ENCODE results near the gene MLXIP. TPM values are rescaled to one million over a fixed set of nuclear protein-coding genes. Genes with fewer than 3 reads are reported as not detected.
"Not testable (repeated sequence)": the region's sequence is repeated elsewhere in the genome, so short reads cannot be mapped to it uniquely, and the experiment has no call there.

MLXIP gene, protein sequence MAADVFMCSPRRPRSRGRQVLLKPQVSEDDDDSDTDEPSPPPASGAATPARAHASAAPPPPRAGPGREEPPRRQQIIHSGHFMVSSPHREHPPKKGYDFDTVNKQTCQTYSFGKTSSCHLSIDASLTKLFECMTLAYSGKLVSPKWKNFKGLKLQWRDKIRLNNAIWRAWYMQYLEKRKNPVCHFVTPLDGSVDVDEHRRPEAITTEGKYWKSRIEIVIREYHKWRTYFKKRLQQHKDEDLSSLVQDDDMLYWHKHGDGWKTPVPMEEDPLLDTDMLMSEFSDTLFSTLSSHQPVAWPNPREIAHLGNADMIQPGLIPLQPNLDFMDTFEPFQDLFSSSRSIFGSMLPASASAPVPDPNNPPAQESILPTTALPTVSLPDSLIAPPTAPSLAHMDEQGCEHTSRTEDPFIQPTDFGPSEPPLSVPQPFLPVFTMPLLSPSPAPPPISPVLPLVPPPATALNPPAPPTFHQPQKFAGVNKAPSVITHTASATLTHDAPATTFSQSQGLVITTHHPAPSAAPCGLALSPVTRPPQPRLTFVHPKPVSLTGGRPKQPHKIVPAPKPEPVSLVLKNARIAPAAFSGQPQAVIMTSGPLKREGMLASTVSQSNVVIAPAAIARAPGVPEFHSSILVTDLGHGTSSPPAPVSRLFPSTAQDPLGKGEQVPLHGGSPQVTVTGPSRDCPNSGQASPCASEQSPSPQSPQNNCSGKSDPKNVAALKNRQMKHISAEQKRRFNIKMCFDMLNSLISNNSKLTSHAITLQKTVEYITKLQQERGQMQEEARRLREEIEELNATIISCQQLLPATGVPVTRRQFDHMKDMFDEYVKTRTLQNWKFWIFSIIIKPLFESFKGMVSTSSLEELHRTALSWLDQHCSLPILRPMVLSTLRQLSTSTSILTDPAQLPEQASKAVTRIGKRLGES
- 10 to 100 TPM; 19.7 to 28.9 TPM for total RNA-seq

GRCh38 chr12:122078141-122079032 is at the start of gene MLXIP:
MLXIP (plus strand) TSS chr12:122078756; CDS start chr12:122078854, 98 bp downstream.
- peak within 1 kb of the TSS; percentile 82 for H3K4me3 Mint-ChIP-seq
- H3K27ac Mint-ChIP-seq = peak within 1 kb of the TSS; percentile 85
- ATAC-seq (replicated peaks) = peak; percentile 75
- peaks cover 36% of the 10 kb centered on the region for H3K4me1 Mint-ChIP-seq
- peaks cover 15% of the 10 kb centered on the region for H3K36me3 Mint-ChIP-seq (ENCODE audit: low read depth)
- no peaks in the 10 kb centered on the region for H3K27me3 Mint-ChIP-seq
- H3K9me3 Mint-ChIP-seq = no peaks in the 10 kb centered on the region

- no peaks in the 10 kb centered on the region for H3K9me3 Mint-ChIP-seq
- H3K4me1 Mint-ChIP-seq = peaks cover 6% of the 10 kb centered on the region
- no peak overlapping the region for H3K4me3 Mint-ChIP-seq
- peaks cover 3% of the 10 kb centered on the region for H3K27me3 Mint-ChIP-seq
- no peaks in the 10 kb centered on the region for H3K36me3 Mint-ChIP-seq (ENCODE audit: low read depth)
- peak overlapping the region; percentile 25 for H3K27ac Mint-ChIP-seq
- ATAC-seq (replicated peaks) = peak; percentile 75
Measured at GRCh38 chr12:122028905-122029560, 49.5 kb upstream of the MLXIP start.

DNA sequence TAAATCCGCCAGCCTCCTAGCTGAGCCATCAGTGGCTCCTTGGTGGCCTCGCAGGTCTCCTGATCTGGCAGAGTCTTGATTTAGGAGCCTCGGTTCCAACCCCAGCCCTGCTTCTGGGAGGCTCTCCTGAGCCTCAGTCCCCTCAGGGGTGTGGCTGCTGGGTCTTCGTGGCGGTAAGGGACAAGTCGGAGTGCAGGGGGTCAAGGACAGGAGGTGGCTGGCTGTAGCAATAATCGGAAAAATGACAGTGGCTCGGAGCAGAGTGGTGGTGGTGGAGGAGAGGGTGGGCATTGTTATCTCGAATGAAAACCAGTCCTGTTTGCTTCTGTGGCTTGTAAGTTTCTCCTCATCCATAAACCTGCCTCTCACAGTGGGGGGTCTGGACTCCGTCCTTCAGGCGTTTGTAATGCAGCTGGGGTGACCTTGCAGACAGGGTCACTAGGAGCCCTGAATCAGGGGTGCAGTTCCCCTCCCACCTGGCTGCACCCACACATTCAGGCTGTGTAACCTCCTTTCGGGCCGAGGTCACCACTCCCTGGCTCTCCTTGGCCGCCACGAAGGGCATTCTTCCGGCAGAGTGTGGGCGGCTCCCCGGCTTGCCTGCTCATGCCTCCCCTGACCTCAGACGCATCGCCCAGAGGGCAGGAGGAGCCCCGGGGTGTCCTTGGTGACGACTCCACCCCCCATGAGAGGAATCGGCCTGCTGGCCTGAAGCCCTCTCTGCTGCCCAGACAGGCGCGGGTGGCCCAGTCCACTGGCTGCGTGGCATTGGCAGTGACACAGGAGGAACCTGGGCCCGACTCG is 48.7 kb upstream of the MLXIP start:
- H3K36me3 Mint-ChIP-seq (ENCODE audit: low read depth) = no peaks in the 10 kb centered on the region
- H3K4me3 Mint-ChIP-seq = no peak overlapping the region
- peaks cover 3% of the 10 kb centered on the region for H3K27me3 Mint-ChIP-seq
- H3K4me1 Mint-ChIP-seq = peaks cover 6% of the 10 kb centered on the region
- ATAC-seq (replicated peaks) = no peak
- no peaks in the 10 kb centered on the region for H3K9me3 Mint-ChIP-seq
- H3K27ac Mint-ChIP-seq = no peak overlapping the region

GRCh38 chr12:122030424-122031035 is 48.0 kb upstream of the MLXIP start:
- Mint-ChIP-seq H3K4me1 (peaks cover 6% of the 10 kb centered on the region), H3K36me3 (ENCODE audit: low read depth) (peaks cover 4% of the 10 kb centered on the region), H3K27me3 (peaks cover 3% of the 10 kb centered on the region), H3K9me3 (no peaks in the 10 kb centered on the region), H3K27ac (no peak overlapping the region), H3K4me3 (no peak overlapping the region)
- no peak for ATAC-seq (replicated peaks)

DNA sequence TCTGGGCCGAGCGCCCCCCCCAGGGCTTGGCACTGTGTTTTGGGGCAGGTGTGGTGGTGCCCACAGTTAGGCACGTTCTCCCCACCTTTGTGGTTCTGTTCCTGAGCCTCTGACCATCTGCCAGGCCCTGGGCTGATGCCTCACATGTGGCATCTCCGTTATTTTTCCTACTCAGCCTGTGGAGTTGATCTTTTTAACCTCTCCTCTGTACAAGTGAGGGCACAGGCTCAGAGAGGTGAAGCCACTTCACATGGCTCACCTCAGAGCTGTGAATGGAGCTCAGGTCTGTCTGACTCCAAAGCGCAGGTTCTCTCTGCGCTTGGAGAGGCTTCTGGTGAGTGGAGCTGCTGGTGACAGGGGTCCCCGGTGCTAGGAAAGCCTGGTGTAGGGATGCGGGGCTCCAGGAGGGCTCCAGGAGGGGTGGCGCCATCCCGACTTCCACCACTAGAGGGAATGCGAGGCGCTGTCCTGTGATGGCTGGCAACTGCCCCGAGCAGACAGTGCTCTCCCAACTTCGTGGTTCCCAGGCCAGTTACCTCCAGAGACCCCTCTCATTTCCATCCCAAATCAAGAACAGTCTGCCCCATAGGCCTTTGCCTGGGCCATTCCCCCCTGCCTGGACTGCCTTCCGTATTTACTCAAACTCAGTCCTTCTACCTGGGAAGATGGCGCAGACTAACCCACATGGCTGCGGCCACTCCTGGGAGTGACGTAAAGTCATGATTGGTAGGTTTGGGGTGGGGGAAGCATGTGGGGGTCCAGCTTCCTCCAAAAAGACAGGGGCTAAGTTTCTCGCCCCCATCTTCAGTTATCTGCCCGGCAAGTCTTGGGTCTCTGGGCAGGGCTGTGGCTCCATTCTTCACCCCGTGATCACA is 47.0 kb upstream of the MLXIP start:
- ATAC-seq (replicated peaks) = peak; percentile 64
- no peak overlapping the region for H3K27ac Mint-ChIP-seq

GRCh38 chr12:122032580-122032979 is 46.0 kb upstream of the MLXIP start:
- ATAC-seq (replicated peaks) = no peak
- Mint-ChIP-seq H3K27me3 (peaks cover 3% of the 10 kb centered on the region), H3K9me3 (no peaks in the 10 kb centered on the region), H3K4me1 (peaks cover 6% of the 10 kb centered on the region), H3K36me3 (ENCODE audit: low read depth) (peaks cover 12% of the 10 kb centered on the region), H3K27ac (no peak overlapping the region), H3K4me3 (no peak overlapping the region)

More for the DNA sequence above, 47.0 kb upstream of the MLXIP start:
- Mint-ChIP-seq H3K4me1 (peaks cover 6% of the 10 kb centered on the region), H3K36me3 (ENCODE audit: low read depth) (peaks cover 12% of the 10 kb centered on the region), H3K4me3 (no peak overlapping the region), H3K9me3 (no peaks in the 10 kb centered on the region), H3K27me3 (peaks cover 3% of the 10 kb centered on the region)

GRCh38 chr12:122035292-122035691 is 43.3 kb upstream of the MLXIP start:
- no peak overlapping the region for H3K27ac Mint-ChIP-seq
- ATAC-seq (replicated peaks) = no peak
- no peak overlapping the region for H3K4me3 Mint-ChIP-seq
- no peaks in the 10 kb centered on the region for H3K4me1 Mint-ChIP-seq
- H3K9me3 Mint-ChIP-seq = no peaks in the 10 kb centered on the region
- H3K27me3 Mint-ChIP-seq = no peaks in the 10 kb centered on the region
- peaks cover 12% of the 10 kb centered on the region for H3K36me3 Mint-ChIP-seq (ENCODE audit: low read depth)

- no peaks in the 10 kb centered on the region for H3K4me1 Mint-ChIP-seq
- no peak overlapping the region for H3K4me3 Mint-ChIP-seq
- no peak overlapping the region for H3K27ac Mint-ChIP-seq
- no peaks in the 10 kb centered on the region for H3K9me3 Mint-ChIP-seq
- peaks cover 12% of the 10 kb centered on the region for H3K36me3 Mint-ChIP-seq (ENCODE audit: low read depth)
- no peaks in the 10 kb centered on the region for H3K27me3 Mint-ChIP-seq
- ATAC-seq (replicated peaks) = no peak
Measured at GRCh38 chr12:122036153-122036552, 42.4 kb upstream of the MLXIP start.

- H3K27me3 Mint-ChIP-seq = no peaks in the 10 kb centered on the region
- H3K27ac Mint-ChIP-seq = no peak overlapping the region
- H3K4me3 Mint-ChIP-seq = no peak overlapping the region
- peaks cover 6% of the 10 kb centered on the region for H3K36me3 Mint-ChIP-seq (ENCODE audit: low read depth)
- ATAC-seq (replicated peaks) = no peak
- H3K9me3 Mint-ChIP-seq = no peaks in the 10 kb centered on the region
- H3K4me1 Mint-ChIP-seq = no peaks in the 10 kb centered on the region
Measured at GRCh38 chr12:122040579-122041386, 37.8 kb upstream of the MLXIP start.

DNA sequence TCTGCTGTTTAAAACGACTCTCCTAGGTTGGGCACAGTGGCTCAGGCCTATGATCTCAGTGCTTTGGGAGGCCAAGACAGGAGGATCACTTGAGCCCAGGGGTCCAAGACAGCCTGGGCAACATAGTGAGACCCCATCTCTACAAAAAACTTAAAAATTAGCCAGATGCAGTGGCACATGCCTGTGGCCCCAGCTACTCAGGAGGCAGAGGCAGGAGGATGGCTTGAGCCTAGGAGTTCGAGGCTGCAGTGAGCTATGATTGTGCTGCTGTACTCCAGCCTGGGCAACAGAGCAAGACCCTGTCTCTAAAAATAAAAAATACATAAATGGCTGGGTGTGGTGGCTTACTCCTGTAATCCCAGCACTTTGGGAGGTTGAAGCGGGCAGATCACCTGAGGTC is 37.1 kb upstream of the MLXIP start:
- H3K27ac Mint-ChIP-seq, H3K4me3 Mint-ChIP-seq, H3K27me3 Mint-ChIP-seq: not testable (repeated sequence)

GRCh38 chr12:122042910-122043309 is 35.6 kb upstream of the MLXIP start:
- no peaks in the 10 kb centered on the region for H3K36me3 Mint-ChIP-seq (ENCODE audit: low read depth)
- H3K9me3 Mint-ChIP-seq = no peaks in the 10 kb centered on the region
- no peak overlapping the region for H3K27ac Mint-ChIP-seq
- no peaks in the 10 kb centered on the region for H3K4me1 Mint-ChIP-seq
- H3K27me3 Mint-ChIP-seq = no peaks in the 10 kb centered on the region
- H3K4me3 Mint-ChIP-seq = no peak overlapping the region
- no peak for ATAC-seq (replicated peaks)

More for the DNA sequence above, 37.1 kb upstream of the MLXIP start:
- not testable (repeated sequence) for ATAC-seq (replicated peaks); H3K36me3 Mint-ChIP-seq (ENCODE audit: low read depth); H3K4me1 Mint-ChIP-seq; H3K9me3 Mint-ChIP-seq

Measured in activated T-helper 17 cell treated with anti-CD3 and anti-CD28 coated beads, Interleukin-2, amount 50 U/mL, for 72 hours (primary cell).